GM23248 (cell line): ENCODE results near the gene IRAK1.

ENCODE experiments used
- EZH2 ChIP-seq: fragments of 200-600 bp; sonication (generic); IDR thresholded peaks from 2 replicates; pipeline ENCODE4 v1.6.1; 2018; ENCODE audit warnings: antibody characterized with exemption, mild to moderate bottlenecking; ENCODE audit not compliant: insufficient read depth, poor library complexity, severe bottlenecking
- EZH2phosphoT487 ChIP-seq: fragments of 200-600 bp; sonication (generic); IDR thresholded peaks from 2 replicates; pipeline ENCODE4 v1.6.1; 2018; ENCODE audit warnings: antibody characterized with exemption, moderate library complexity, mild to moderate bottlenecking, low read depth; ENCODE audit not compliant: insufficient read depth

DNA sequence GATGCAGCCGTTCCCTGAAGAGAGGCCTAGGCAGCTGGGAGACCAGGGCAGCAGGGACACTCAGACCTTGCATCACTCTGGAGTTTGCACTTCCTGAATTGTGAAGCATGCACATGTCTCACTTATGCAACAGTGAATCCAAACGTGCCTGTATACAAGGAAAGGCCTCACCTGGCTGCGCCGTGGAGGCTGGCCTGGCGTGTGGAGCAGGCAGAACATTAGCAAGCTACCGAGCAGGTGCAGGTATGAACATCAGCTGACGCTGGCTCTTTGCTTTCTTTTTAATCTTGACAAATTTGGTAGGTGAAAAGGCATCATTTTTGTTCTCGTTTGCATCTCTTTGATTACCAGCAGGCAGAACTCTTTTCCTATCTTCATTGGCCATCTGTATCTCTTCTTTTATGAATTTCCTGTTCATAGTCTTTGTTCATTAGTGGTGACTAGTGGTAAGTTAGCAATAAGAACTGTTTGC is 37.1 kb upstream of the IRAK1 start:
- TF ChIP-seq EZH2 (no peak), EZH2phosphoT487 (no peak)
